PFSK-1 (cell line): ENCODE results near the gene NOC4L.

Experiments used
- FOXP2 ChIP-seq: optimal IDR thresholded peaks from 2 replicates; pipeline ENCODE3; 2011; ENCODE audit warnings: borderline replicate concordance, control low read depth, inconsistent platforms; ENCODE audit not compliant: insufficient read depth; ENCODE audit errors: extremely low read length, extremely low read depth
- POLR2AphosphoS5 ChIP-seq: IDR thresholded peaks from 2 replicates; pipeline ENCODE4 v1.6.1; 2012; ENCODE audit warnings: low read depth, mild to moderate bottlenecking, control low read depth, low read length, moderate library complexity
- SIN3A ChIP-seq: IDR thresholded peaks from 2 replicates; pipeline ENCODE4 v1.6.1; 2012; ENCODE audit warnings: mild to moderate bottlenecking, low read length, moderate library complexity, borderline replicate concordance; ENCODE audit not compliant: insufficient read depth
- TAF1 ChIP-seq: IDR thresholded peaks from 2 replicates; pipeline ENCODE4 v1.6.1; 2012; ENCODE audit warnings: low read length, control low read depth, borderline replicate concordance; ENCODE audit not compliant: insufficient read depth
- TF ChIP-seq, protein P1 (sequence below), 2 experiments: IDR thresholded peaks; 2 replicates each; pipeline versions ENCODE4 v1.6.1 to v1.8.0; 2011 to 2012; ENCODE audit warnings: low read depth in 2 of 2, low read length in 2 of 2, control low read depth in 1 of 2, inconsistent platforms in 1 of 2, mild to moderate bottlenecking in 1 of 2, moderate library complexity in 1 of 2; ENCODE audit not compliant: insufficient read depth in 1 of 2

GRCh38 chr12:132187646-132188450 lies 43.6 kb downstream of the NOC4L start:
- no peak for TF ChIP-seq POLR2AphosphoS5
- TF ChIP-seq TAF1, result no peak
- no peak for TF ChIP-seq SIN3A
- TF ChIP-seq, protein P1, sequence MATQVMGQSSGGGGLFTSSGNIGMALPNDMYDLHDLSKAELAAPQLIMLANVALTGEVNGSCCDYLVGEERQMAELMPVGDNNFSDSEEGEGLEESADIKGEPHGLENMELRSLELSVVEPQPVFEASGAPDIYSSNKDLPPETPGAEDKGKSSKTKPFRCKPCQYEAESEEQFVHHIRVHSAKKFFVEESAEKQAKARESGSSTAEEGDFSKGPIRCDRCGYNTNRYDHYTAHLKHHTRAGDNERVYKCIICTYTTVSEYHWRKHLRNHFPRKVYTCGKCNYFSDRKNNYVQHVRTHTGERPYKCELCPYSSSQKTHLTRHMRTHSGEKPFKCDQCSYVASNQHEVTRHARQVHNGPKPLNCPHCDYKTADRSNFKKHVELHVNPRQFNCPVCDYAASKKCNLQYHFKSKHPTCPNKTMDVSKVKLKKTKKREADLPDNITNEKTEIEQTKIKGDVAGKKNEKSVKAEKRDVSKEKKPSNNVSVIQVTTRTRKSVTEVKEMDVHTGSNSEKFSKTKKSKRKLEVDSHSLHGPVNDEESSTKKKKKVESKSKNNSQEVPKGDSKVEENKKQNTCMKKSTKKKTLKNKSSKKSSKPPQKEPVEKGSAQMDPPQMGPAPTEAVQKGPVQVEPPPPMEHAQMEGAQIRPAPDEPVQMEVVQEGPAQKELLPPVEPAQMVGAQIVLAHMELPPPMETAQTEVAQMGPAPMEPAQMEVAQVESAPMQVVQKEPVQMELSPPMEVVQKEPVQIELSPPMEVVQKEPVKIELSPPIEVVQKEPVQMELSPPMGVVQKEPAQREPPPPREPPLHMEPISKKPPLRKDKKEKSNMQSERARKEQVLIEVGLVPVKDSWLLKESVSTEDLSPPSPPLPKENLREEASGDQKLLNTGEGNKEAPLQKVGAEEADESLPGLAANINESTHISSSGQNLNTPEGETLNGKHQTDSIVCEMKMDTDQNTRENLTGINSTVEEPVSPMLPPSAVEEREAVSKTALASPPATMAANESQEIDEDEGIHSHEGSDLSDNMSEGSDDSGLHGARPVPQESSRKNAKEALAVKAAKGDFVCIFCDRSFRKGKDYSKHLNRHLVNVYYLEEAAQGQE (IDR thresholded peaks at IDR 0.05; ENCODE audit: insufficient read depth in 1 of 2, low read depth in 2 of 2, low read length in 2 of 2), result no peak
- no peak for TF ChIP-seq FOXP2
